H9 (cell line): ENCODE data around the gene MMP11. TPM values are rescaled to one million over a fixed set of nuclear protein-coding genes. Genes with fewer than 3 reads are reported as not detected.
A peak's percentile ranks its signal among the peaks of the same experiment; 100 is the strongest.

ENCODE experiments used
- DNase-seq: peaks from one replicate; pipeline ENCODE4 v3.0.0-alpha.2; 2017
- H2AFZ ChIP-seq: one replicate; pipeline ENCODE4 v1.6.1; 2013; ENCODE audit warnings: mild to moderate bottlenecking, low read length, control low read depth, moderate library complexity
- H2AK5ac ChIP-seq: 2 replicates; pipeline ENCODE4 v1.6.1; 2013; ENCODE audit warnings: low read length, control low read depth, mixed read lengths; ENCODE audit not compliant: insufficient read length
- H2BK120ac ChIP-seq: one replicate; pipeline ENCODE4 v1.6.1; 2013; ENCODE audit warnings: low read depth, mild to moderate bottlenecking, low read length, control low read depth, inconsistent platforms; ENCODE audit not compliant: poor library complexity, severe bottlenecking
- H2BK12ac ChIP-seq: 2 replicates; pipeline ENCODE4 v1.6.1; 2013; ENCODE audit warnings: low read length, control low read depth, mixed read lengths, low read depth; ENCODE audit not compliant: insufficient read length
- H2BK15ac ChIP-seq: 2 replicates; pipeline ENCODE4 v1.6.1; 2013; ENCODE audit warnings: low read depth, low read length, control low read depth
- H2BK20ac ChIP-seq: one replicate; pipeline ENCODE4 v1.6.1; 2013; ENCODE audit warnings: low read depth, mild to moderate bottlenecking, low read length, control low read depth, inconsistent platforms; ENCODE audit not compliant: poor library complexity, severe bottlenecking
- H2BK5ac ChIP-seq: 2 replicates; pipeline ENCODE4 v1.6.1; 2013; ENCODE audit warnings: low read length, control low read depth, mixed read lengths; ENCODE audit not compliant: insufficient read length
- H3K14ac ChIP-seq: 2 replicates; pipeline ENCODE4 v1.6.1; 2013; ENCODE audit warnings: low read length, control low read depth; ENCODE audit not compliant: insufficient read depth
- H3K18ac ChIP-seq: 2 replicates; pipeline ENCODE4 v1.6.1; 2013; ENCODE audit warnings: low read depth, mild to moderate bottlenecking, mixed read lengths, low read length, control low read depth; ENCODE audit not compliant: insufficient read length
- H3K23ac ChIP-seq: 2 replicates; pipeline ENCODE4 v1.6.1; 2013; ENCODE audit warnings: low read length, control low read depth, mixed read lengths, low read depth; ENCODE audit not compliant: insufficient read length
- H3K23me2 ChIP-seq: 2 replicates; pipeline ENCODE4 v1.6.1; 2013; ENCODE audit warnings: low read depth, mild to moderate bottlenecking, mixed read lengths, low read length, control low read depth; ENCODE audit not compliant: insufficient read length, poor library complexity, severe bottlenecking
- H3K27ac ChIP-seq: 2 replicates; pipeline ENCODE4 v1.5.1; 2013; ENCODE audit warnings: low read length, control low read depth, mixed read lengths, low read depth; ENCODE audit not compliant: insufficient read length
- H3K27me3 ChIP-seq: 2 replicates; pipeline ENCODE4 v1.6.1; 2013; ENCODE audit warnings: low read length, control low read depth, inconsistent platforms; ENCODE audit not compliant: insufficient read depth
- H3K4ac ChIP-seq: 2 replicates; pipeline ENCODE4 v1.6.1; 2013; ENCODE audit warnings: low read depth, mild to moderate bottlenecking, control low read depth, inconsistent platforms, low read length, moderate library complexity
- H3K4me1 ChIP-seq: 2 replicates; pipeline ENCODE4 v1.6.1; 2013; ENCODE audit warnings: low read length, control low read depth, inconsistent platforms; ENCODE audit not compliant: insufficient read depth
- H3K4me2 ChIP-seq: 2 replicates; pipeline ENCODE4 v1.6.1; 2013; ENCODE audit warnings: low read length, control low read depth, mixed read lengths; ENCODE audit not compliant: insufficient read length, insufficient read depth
- H3K56ac ChIP-seq: 2 replicates; pipeline ENCODE4 v1.6.1; 2013; ENCODE audit warnings: low read depth, mild to moderate bottlenecking, mixed read lengths, low read length, control low read depth; ENCODE audit not compliant: insufficient read length
- H3K79me1 ChIP-seq: 2 replicates; pipeline ENCODE4 v1.6.1; 2013; ENCODE audit warnings: low read depth, mild to moderate bottlenecking, moderate library complexity, low read length, control low read depth, inconsistent platforms; ENCODE audit not compliant: insufficient read depth, poor library complexity, severe bottlenecking
- H3K79me2 ChIP-seq: 2 replicates; pipeline ENCODE4 v1.6.1; 2013; ENCODE audit warnings: low read length, control low read depth, inconsistent platforms; ENCODE audit not compliant: insufficient read depth
- H3K9ac ChIP-seq: 2 replicates; pipeline ENCODE4 v1.6.1; 2013; ENCODE audit warnings: low read length, control low read depth, mixed read lengths; ENCODE audit not compliant: insufficient read length; ENCODE audit errors: extremely low read depth
- H3K9me3 ChIP-seq: one replicate; pipeline ENCODE4 v1.6.1; 2013; ENCODE audit warnings: low read depth, low read length, inconsistent platforms; ENCODE audit not compliant: control insufficient read depth
- H3T11ph ChIP-seq: one replicate; pipeline ENCODE4 v1.6.1; 2013; ENCODE audit warnings: mild to moderate bottlenecking, low read length, control low read depth, inconsistent platforms
- H4K20me1 ChIP-seq: one replicate; pipeline ENCODE4 v1.6.1; 2013; ENCODE audit not compliant: control insufficient read depth, insufficient read length, insufficient read depth
- H4K5ac ChIP-seq: 2 replicates; pipeline ENCODE4 v1.6.1; 2013; ENCODE audit warnings: low read depth, mild to moderate bottlenecking, mixed read lengths, low read length, control low read depth; ENCODE audit not compliant: insufficient read length
- H4K8ac ChIP-seq: replicated peaks from 2 replicates; pipeline ENCODE4 v1.6.1; 2013; ENCODE audit warnings: low read length, control low read depth, mixed read lengths, low read depth; ENCODE audit not compliant: insufficient read length
- H4K91ac ChIP-seq: 2 replicates; pipeline ENCODE4 v1.6.1; 2013; ENCODE audit warnings: low read depth, mild to moderate bottlenecking, moderate library complexity, mixed read lengths, low read length, control low read depth; ENCODE audit not compliant: insufficient read length
- H3K27ac Mint-ChIP-seq, 3 experiments: 2 replicates in 2 of 3; 3 replicates in 1 of 3; pipeline ENCODE4 v1.8.0; 2020 to 2021; ENCODE audit warnings: mixed read lengths in 3 of 3, mild to moderate bottlenecking in 1 of 3, moderate library complexity in 1 of 3
- H3K27me3 Mint-ChIP-seq: 2 replicates; pipeline ENCODE4 v1.8.0; 2021; ENCODE audit warnings: low read depth, mild to moderate bottlenecking, moderate library complexity, mixed read lengths
- H3K36me3 Mint-ChIP-seq, 3 experiments: 2 replicates in 2 of 3; 3 replicates in 1 of 3; pipeline ENCODE4 v1.8.0; 2020 to 2021; ENCODE audit warnings: low read depth in 3 of 3, mixed read lengths in 3 of 3; ENCODE audit not compliant: insufficient read depth in 1 of 3
- H3K4me1 Mint-ChIP-seq, 2 experiments: 2 replicates each; pipeline ENCODE4 v1.8.0; 2020; ENCODE audit warnings: mixed read lengths in 2 of 2
- H3K4me3 Mint-ChIP-seq, 2 experiments: 2 replicates in 1 of 2; 3 replicates in 1 of 2; pipeline ENCODE4 v1.8.0; 2020 to 2021; ENCODE audit warnings: mild to moderate bottlenecking in 2 of 2, mixed read lengths in 2 of 2, moderate library complexity in 1 of 2
- H3K9me3 Mint-ChIP-seq, 2 experiments: 2 replicates in 1 of 2; 3 replicates in 1 of 2; pipeline ENCODE4 v1.8.0; 2020; ENCODE audit warnings: mild to moderate bottlenecking in 2 of 2, mixed read lengths in 2 of 2, moderate library complexity in 1 of 2
- CTCF ChIP-seq: fragments of 200-600 bp; sonication (generic); conservative IDR thresholded peaks from 3 replicates; pipeline ENCODE4 v1.8.0; 2021; ENCODE audit warnings: antibody characterized with exemption, mild to moderate bottlenecking
- WGBS: extraction: QIAGEN DNeasy Blood & Tissue Kit; methylation state at CpG from one replicate; pipeline ENCODE4 v1.1.7; 2013; ENCODE audit warnings: missing lambda C conversion rate, low lambda C conversion rate, mixed read lengths; ENCODE audit not compliant: insufficient read length; ENCODE audit errors: extremely low coverage; 5-methylcytosine and 5-hydroxymethylcytosine counted together
- total RNA-seq: library from RNA; stranded (reverse); gene quantifications from 2 replicates; pipeline ENCODE4 v1.2.1, GENCODE V29; 2021

MMP11 gene
- total RNA-seq, 1 experiment from 2014 or later: 5.3 TPM

- Histone ChIP-seq H3K4me2 (no peak overlapping the region), H3K79me1 (no peaks in the 10 kb centered on the region), H2BK20ac (no peak overlapping the region), H3K23ac (no peak overlapping the region), H3T11ph (no peak overlapping the region), H3K18ac (no peak overlapping the region), H2BK120ac (no peak overlapping the region), H3K56ac (no peak overlapping the region), H4K8ac (no peak overlapping the region), H4K5ac (no peak overlapping the region), H2AFZ (no peak overlapping the region), H4K91ac (no peak overlapping the region), H3K27me3 (no peaks in the 10 kb centered on the region; the same call in 1 of the 2 replicates), H4K20me1 (no peaks in the 10 kb centered on the region), H3K14ac (no peak overlapping the region), H2BK15ac (no peak overlapping the region), H3K27ac (no peak overlapping the region), H3K23me2 (peaks cover 2% of the 10 kb centered on the region), H3K9ac (no peak overlapping the region), H3K79me2 (peaks cover 16% of the 10 kb centered on the region; the same call in 1 of the 2 replicates), H3K4ac (no peak overlapping the region), H3K4me1 (peaks cover 2% of the 10 kb centered on the region; the same call in 1 of the 2 replicates), H2BK12ac (no peak overlapping the region), H2BK5ac (no peak overlapping the region), H3K9me3 (no peaks in the 10 kb centered on the region), H2AK5ac (no peak overlapping the region)
- H3K9me3 Mint-ChIP-seq: no peaks in the 10 kb centered on the region
- no peak for TF ChIP-seq CTCF
- DNase-seq: no peak
- H3K4me1 Mint-ChIP-seq: peaks cover 22 to 30% of the 10 kb centered on the region in 2 experiments
- no peak overlapping the region for H3K4me3 Mint-ChIP-seq
- H3K36me3 Mint-ChIP-seq: peaks cover 22 to 50% (median 45%) of the 10 kb centered on the region in 3 experiments
- H3K27ac Mint-ChIP-seq: peak overlapping the region in 2 of 3 experiments; percentile 40 to 44; a peak in 2 of 7 replicates
- WGBS: no CpG with 5 or more reads among the region's 11 CpGs
- H3K27me3 Mint-ChIP-seq: no peaks in the 10 kb centered on the region
Observed at GRCh38 chr22:23790819-23791737, 18.4 kb downstream of the MMP11 start.
